Natural killer cell (primary cell): ENCODE measurements around the gene IVD. TPM values are rescaled to one million over a fixed set of nuclear protein-coding genes. Genes with fewer than 3 reads are reported as not detected.

Experiments used
- ATAC-seq, 3 donors: fragments of 150-1000 bp in 2 of 3; fragments of 200-7000 bp in 1 of 3; cut with Tn5 transposase; 1 replicate in 1 of 3; 2 replicates in 2 of 3; pipeline ENCODE4 v1.10.0; 2021; ENCODE audit warnings: mild to moderate bottlenecking in 2 of 3, moderate library complexity in 2 of 3
- DNase-seq, 2 donors: peaks; one replicate each; pipeline versions ENCODE4 v3.0.0 to v3.0.0-alpha.2; 2013 to 2021; ENCODE audit warnings: mixed read lengths in 1 of 2
- H3K27ac ChIP-seq: one replicate; pipeline ENCODE4 v1.5.1; 2013; ENCODE audit warnings: mild to moderate bottlenecking, low read length
- H3K27me3 ChIP-seq: one replicate; pipeline ENCODE4 v1.6.1; 2013; ENCODE audit warnings: low read length; ENCODE audit not compliant: control insufficient read depth, insufficient read depth
- H3K36me3 ChIP-seq: one replicate; pipeline ENCODE4 v1.6.1; 2013; ENCODE audit warnings: low read length; ENCODE audit not compliant: control insufficient read depth, insufficient read depth
- H3K4me1 ChIP-seq: one replicate; pipeline ENCODE4 v1.6.1; 2013; ENCODE audit warnings: low read length; ENCODE audit not compliant: control insufficient read depth, insufficient read depth
- H3K4me3 ChIP-seq: one replicate; pipeline ENCODE4 v1.5.1; 2013; ENCODE audit warnings: low read length
- H3K9me3 ChIP-seq: one replicate; pipeline ENCODE4 v1.6.1; 2013; ENCODE audit warnings: low read length; ENCODE audit not compliant: control insufficient read depth, insufficient read depth
- H3K27ac Mint-ChIP-seq, 2 donors: one replicate each; pipeline ENCODE4 v1.8.0; 2022; ENCODE audit warnings: mild to moderate bottlenecking in 2 of 2, mixed read lengths in 2 of 2, moderate library complexity in 1 of 2
- H3K27me3 Mint-ChIP-seq, 2 donors: one replicate each; pipeline ENCODE4 v1.8.0; 2022; ENCODE audit warnings: low read depth in 2 of 2, mixed read lengths in 2 of 2
- H3K36me3 Mint-ChIP-seq: one replicate; pipeline ENCODE4 v1.8.0; 2022; ENCODE audit warnings: mixed read lengths
- H3K4me1 Mint-ChIP-seq, 2 donors: one replicate each; pipeline ENCODE4 v1.8.0; 2022; ENCODE audit warnings: mixed read lengths in 2 of 2
- H3K4me3 Mint-ChIP-seq: one replicate; pipeline ENCODE4 v1.8.0; 2022; ENCODE audit warnings: mild to moderate bottlenecking, moderate library complexity, mixed read lengths
- H3K9me3 Mint-ChIP-seq, 2 donors: one replicate each; pipeline ENCODE4 v1.8.0; 2022; ENCODE audit warnings: mixed read lengths in 2 of 2
- CTCF ChIP-seq: fragments of 200-600 bp; IDR thresholded peaks from one replicate; pipeline ENCODE4 v1.8.0; 2022; ENCODE audit warnings: antibody characterized with exemption
- WGBS: methylation state at CpG from one replicate; pipeline ENCODE4 v1.1.7; 2013; ENCODE audit warnings: missing lambda C conversion rate; ENCODE audit not compliant: insufficient coverage; 5-methylcytosine and 5-hydroxymethylcytosine counted together
- intact Hi-C: fragments of 100-400 bp; cut with micrococcal nuclease; formaldehyde crosslinking; loops from one replicate; pipeline ENCODE4 v1.14.2; 2022
- total RNA-seq, 4 donors: library from RNA; stranded (reverse); fragments of 120-200 nt in 1 of 4; gene quantifications; one replicate each; pipeline versions ENCODE4 v1.2.3 to v1.2.4, GENCODE V29; 2013 to 2022

Gene IVD
- total RNA-seq, 3 donors from 2014 or later (not counting 1 experiment from before 2014, with no cell fraction given), result 56.2 to 76.8 (median 67.3) TPM

- peak overlapping the region; percentile 80 to 89 for H3K27ac Mint-ChIP-seq
- TF ChIP-seq CTCF, result no peak
- no peak for DNase-seq
- H3K4me3 Mint-ChIP-seq, result no peak overlapping the region
- Histone ChIP-seq H3K36me3 (peaks cover 13% of the 10 kb centered on the region), H3K27ac (no peak overlapping the region), H3K4me1 (peaks cover 55% of the 10 kb centered on the region), H3K27me3 (no peaks in the 10 kb centered on the region), H3K4me3 (no peak overlapping the region), H3K9me3 (no peaks in the 10 kb centered on the region)
- H3K36me3 Mint-ChIP-seq, result no peaks in the 10 kb centered on the region
- 83% methylated on average over 4 of the region's 4 CpGs for WGBS
- no peaks in the 10 kb centered on the region for H3K9me3 Mint-ChIP-seq
- intact Hi-C loops, result no loop called here
- no peak for ATAC-seq
- H3K27me3 Mint-ChIP-seq, result no peaks in the 10 kb centered on the region
- peaks cover 57 to 59% of the 10 kb centered on the region in 2 donors for H3K4me1 Mint-ChIP-seq
These were observed 51.1 kb downstream of the IVD start for GRCh38 chr15:40456738-40457137.

GRCh38 chr15:40458495-40459371 lies 53.1 kb downstream of the IVD start:
- no peak overlapping the region for H3K27ac Mint-ChIP-seq
- intact Hi-C loops, result no loop called here
- H3K36me3 Mint-ChIP-seq, result no peaks in the 10 kb centered on the region
- H3K4me3 ChIP-seq, result no peak overlapping the region
- no peaks in the 10 kb centered on the region for H3K27me3 Mint-ChIP-seq
- H3K4me1 ChIP-seq, result peaks cover 35% of the 10 kb centered on the region
- no peaks in the 10 kb centered on the region for H3K9me3 Mint-ChIP-seq
- TF ChIP-seq CTCF, result no peak
- H3K27ac ChIP-seq, result no peak overlapping the region
- H3K36me3 ChIP-seq, result peaks cover 24% of the 10 kb centered on the region
- H3K27me3 ChIP-seq, result no peaks in the 10 kb centered on the region
- no peak for DNase-seq
- 97% methylated on average over 37 of the region's 37 CpGs for WGBS
- H3K4me3 Mint-ChIP-seq, result no peak overlapping the region
- H3K4me1 Mint-ChIP-seq, result peaks cover 37 to 39% of the 10 kb centered on the region in 2 donors
- no peak for ATAC-seq
- no peaks in the 10 kb centered on the region for H3K9me3 ChIP-seq

- Histone ChIP-seq H3K4me1 (peaks cover 27% of the 10 kb centered on the region), H3K27ac (no peak overlapping the region), H3K9me3 (no peaks in the 10 kb centered on the region), H3K27me3 (no peaks in the 10 kb centered on the region), H3K4me3 (no peak overlapping the region), H3K36me3 (peaks cover 31% of the 10 kb centered on the region)
- no peak overlapping the region for H3K4me3 Mint-ChIP-seq
- no peaks in the 10 kb centered on the region for H3K36me3 Mint-ChIP-seq
- H3K9me3 Mint-ChIP-seq, result no peaks in the 10 kb centered on the region
- DNase-seq (no peak), ATAC-seq (no peak)
- intact Hi-C loops, result no loop called here
- TF ChIP-seq CTCF, result no peak
- H3K4me1 Mint-ChIP-seq, result peaks cover 29 to 31% of the 10 kb centered on the region in 2 donors
- H3K27ac Mint-ChIP-seq, result no peak overlapping the region
- H3K27me3 Mint-ChIP-seq, result no peaks in the 10 kb centered on the region
- 97% methylated on average over 19 of the region's 19 CpGs for WGBS
These were observed 53.9 kb downstream of the IVD start for GRCh38 chr15:40459391-40460015.
